Cardiac muscle cell (in vitro differentiated cells and primary cell): ENCODE measurements around the gene INTS6. TPM values are rescaled to one million over a fixed set of nuclear protein-coding genes. Genes with fewer than 3 reads are reported as not detected.

Experiments
- DNase-seq, 2 donors: peaks; one replicate each; pipeline versions ENCODE4 v3.0.0 to v3.0.0-alpha.2; 2010 to 2017; ENCODE audit warnings: low read depth in 1 of 2, low spot score in 1 of 2
- H3K27ac ChIP-seq: fragments of 200-600 bp; sonication (generic); 2 replicates; pipeline ENCODE4 v1.5.1; 2016
- H3K27me3 ChIP-seq: fragments of 200-600 bp; sonication (generic); 2 replicates; pipeline ENCODE4 v1.6.0; 2016; ENCODE audit warnings: control low read depth
- H3K36me3 ChIP-seq: fragments of 200-600 bp; sonication (generic); 2 replicates; pipeline ENCODE4 v1.5.1; 2016; ENCODE audit warnings: control low read depth
- H3K4me1 ChIP-seq: fragments of 200-600 bp; sonication (generic); 2 replicates; pipeline ENCODE4 v1.8.1; 2017; ENCODE audit warnings: low read depth, mild to moderate bottlenecking, mixed run types
- H3K4me3 ChIP-seq: fragments of 200-600 bp; sonication (generic); 2 replicates; pipeline ENCODE4 v1.5.1; 2016; ENCODE audit warnings: mild to moderate bottlenecking
- H3K9me3 ChIP-seq: fragments of 200-600 bp; sonication (generic); 2 replicates; pipeline ENCODE4 v1.5.1; 2017; ENCODE audit warnings: low read depth, mild to moderate bottlenecking, control low read depth
- polyA plus RNA-seq: library from polyadenylated mRNA; unstranded; fragments of >200 nt; fragmentation: Nextera tagmentation; extraction: Ambion mirVana; gene quantifications from 2 replicates; pipeline ENCODE4 v1.2.1, GENCODE V29; 2016
- total RNA-seq: library from RNA; depleted of rRNA; stranded (reverse); fragments of >200 nt; gene quantifications from 2 replicates; pipeline ENCODE4 v1.2.3, GENCODE V29; 2016
- TF ChIP-seq, protein P1 (sequence below): IDR thresholded peaks from 2 replicates; pipeline ENCODE4 v1.5.1; 2012; ENCODE audit warnings: low read depth, mild to moderate bottlenecking, low read length

Gene INTS6
- total and polyA plus RNA-seq, 2 experiments from 2014 or later, result 22.5 to 29.7 TPM

GRCh38 chr13:51469790-51470189 lies 17.0 kb upstream of the INTS6 start:
- Histone ChIP-seq H3K9me3 (no peaks in the 10 kb centered on the region), H3K27ac (no peak overlapping the region), H3K27me3 (no peaks in the 10 kb centered on the region), H3K4me3 (no peak overlapping the region), H3K4me1 (no peaks in the 10 kb centered on the region), H3K36me3 (no peaks in the 10 kb centered on the region)
- no peak for DNase-seq
- TF ChIP-seq, protein P1, sequence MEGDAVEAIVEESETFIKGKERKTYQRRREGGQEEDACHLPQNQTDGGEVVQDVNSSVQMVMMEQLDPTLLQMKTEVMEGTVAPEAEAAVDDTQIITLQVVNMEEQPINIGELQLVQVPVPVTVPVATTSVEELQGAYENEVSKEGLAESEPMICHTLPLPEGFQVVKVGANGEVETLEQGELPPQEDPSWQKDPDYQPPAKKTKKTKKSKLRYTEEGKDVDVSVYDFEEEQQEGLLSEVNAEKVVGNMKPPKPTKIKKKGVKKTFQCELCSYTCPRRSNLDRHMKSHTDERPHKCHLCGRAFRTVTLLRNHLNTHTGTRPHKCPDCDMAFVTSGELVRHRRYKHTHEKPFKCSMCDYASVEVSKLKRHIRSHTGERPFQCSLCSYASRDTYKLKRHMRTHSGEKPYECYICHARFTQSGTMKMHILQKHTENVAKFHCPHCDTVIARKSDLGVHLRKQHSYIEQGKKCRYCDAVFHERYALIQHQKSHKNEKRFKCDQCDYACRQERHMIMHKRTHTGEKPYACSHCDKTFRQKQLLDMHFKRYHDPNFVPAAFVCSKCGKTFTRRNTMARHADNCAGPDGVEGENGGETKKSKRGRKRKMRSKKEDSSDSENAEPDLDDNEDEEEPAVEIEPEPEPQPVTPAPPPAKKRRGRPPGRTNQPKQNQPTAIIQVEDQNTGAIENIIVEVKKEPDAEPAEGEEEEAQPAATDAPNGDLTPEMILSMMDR, result no peak

GRCh38 chr13:51467730-51468129 lies 14.9 kb upstream of the INTS6 start:
- no peak overlapping the region for H3K27ac ChIP-seq
- no peak for DNase-seq
- no peak overlapping the region for H3K4me3 ChIP-seq
- TF ChIP-seq, protein P1, result no peak
- no peaks in the 10 kb centered on the region for H3K4me1 ChIP-seq
- H3K27me3 ChIP-seq, result no peaks in the 10 kb centered on the region
- H3K36me3 ChIP-seq, result no peaks in the 10 kb centered on the region
- no peaks in the 10 kb centered on the region for H3K9me3 ChIP-seq

- TF ChIP-seq, protein P1, result no peak
- H3K4me3 ChIP-seq, result no peak overlapping the region
- H3K27me3 ChIP-seq, result no peaks in the 10 kb centered on the region
- DNase-seq, result no peak
- H3K4me1 ChIP-seq, result no peaks in the 10 kb centered on the region
- no peaks in the 10 kb centered on the region for H3K36me3 ChIP-seq
- H3K9me3 ChIP-seq, result no peaks in the 10 kb centered on the region
- H3K27ac ChIP-seq, result no peak overlapping the region
Measured at GRCh38 chr13:51465124-51465523, 12.3 kb upstream of the INTS6 start.

DNA sequence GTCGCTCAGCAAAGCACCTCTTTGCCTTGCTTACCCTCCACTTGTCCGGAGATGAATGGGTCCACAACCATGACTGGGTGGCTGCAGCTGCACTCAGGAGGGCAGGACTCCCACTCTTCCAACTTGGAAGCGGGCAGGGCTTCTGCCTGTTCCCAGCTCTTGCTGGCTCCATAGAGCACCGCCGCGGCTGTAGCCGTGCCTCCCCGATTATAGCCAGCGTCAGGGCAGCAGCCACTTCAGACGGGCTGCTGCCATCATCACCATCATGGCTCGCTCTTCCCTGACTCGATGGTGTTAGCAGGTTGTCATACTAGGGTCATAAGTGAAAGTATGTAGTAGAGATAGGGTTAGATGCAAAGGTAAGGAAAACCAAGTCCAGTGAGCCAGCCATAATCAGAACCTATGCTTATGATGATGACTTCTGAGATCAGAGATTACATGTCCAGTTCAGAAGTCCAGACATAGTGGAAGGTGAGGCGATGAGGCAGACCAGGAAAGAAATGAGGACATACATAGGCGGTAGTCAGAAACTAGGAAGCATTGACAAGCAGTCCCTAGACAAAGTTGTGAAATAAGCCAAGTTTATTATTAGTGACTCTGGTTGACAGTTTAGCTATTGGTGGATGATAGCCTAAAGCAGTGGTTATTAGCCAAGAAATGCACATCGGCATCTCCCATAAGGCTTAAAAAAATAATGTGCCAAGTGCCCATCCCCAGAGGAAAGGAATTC lies 4.4 kb upstream of the INTS6 start:
- Histone ChIP-seq H3K27ac (no peak overlapping the region), H3K9me3 (no peaks in the 10 kb centered on the region), H3K36me3 (no peaks in the 10 kb centered on the region), H3K27me3 (no peaks in the 10 kb centered on the region), H3K4me1 (no peaks in the 10 kb centered on the region), H3K4me3 (no peak overlapping the region)
- DNase-seq, result no peak
- TF ChIP-seq, protein P1, result no peak

DNA sequence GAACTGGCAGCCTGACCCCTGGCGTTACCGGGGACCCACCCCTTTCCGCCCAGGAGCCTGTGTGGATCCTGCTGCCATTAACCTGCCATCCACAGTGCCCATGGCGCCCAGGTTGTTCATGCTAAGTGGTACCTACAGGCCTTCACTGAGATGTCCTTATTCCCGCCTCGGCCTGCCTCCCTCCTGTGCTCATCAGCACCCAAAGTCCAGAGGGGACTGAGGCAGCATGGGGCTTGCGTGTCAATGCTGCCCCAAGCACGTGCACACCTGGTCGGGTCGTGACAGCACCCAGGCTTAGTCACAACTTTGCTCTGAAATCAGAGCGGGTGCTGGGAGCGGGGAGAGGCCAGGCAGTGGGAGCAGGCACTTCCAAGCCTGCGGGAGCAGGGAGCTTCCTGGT lies 3.7 kb upstream of the INTS6 start:
- TF ChIP-seq, protein P1, result no peak
- Histone ChIP-seq H3K27ac (no peak overlapping the region), H3K36me3 (no peaks in the 10 kb centered on the region), H3K27me3 (no peaks in the 10 kb centered on the region), H3K9me3 (no peaks in the 10 kb centered on the region), H3K4me3 (no peak overlapping the region), H3K4me1 (no peaks in the 10 kb centered on the region)
- DNase-seq, result no peak
